H1 (cell line): Measurements from ENCODE around the gene RASGRP4.

Source experiments
- EZH2 ChIP-seq: fragments of 200-600 bp; sonication (generic); IDR thresholded peaks from 2 replicates; pipeline ENCODE4 v1.7.1; 2012; ENCODE audit warnings: low read depth, mild to moderate bottlenecking, moderate library complexity, low read length, inconsistent platforms; ENCODE audit not compliant: severe bottlenecking
- JUND ChIP-seq: IDR thresholded peaks from 2 replicates; pipeline ENCODE4 v1.6.1; 2011; ENCODE audit warnings: mild to moderate bottlenecking, improper control_type of control experiment, low read length
- TF ChIP-seq, protein P1 (sequence below), 3 experiments: IDR thresholded peaks; 1 replicate in 2 of 3; 2 replicates in 1 of 3; pipeline versions ENCODE4 v1.5.1 to v1.6.1; 2011; ENCODE audit warnings: low read length in 3 of 3, mild to moderate bottlenecking in 3 of 3, inconsistent platforms in 2 of 3, low read depth in 1 of 3, moderate library complexity in 1 of 3; ENCODE audit not compliant: insufficient read depth in 1 of 3; ENCODE audit errors: control extremely low read depth in 1 of 3

DNA sequence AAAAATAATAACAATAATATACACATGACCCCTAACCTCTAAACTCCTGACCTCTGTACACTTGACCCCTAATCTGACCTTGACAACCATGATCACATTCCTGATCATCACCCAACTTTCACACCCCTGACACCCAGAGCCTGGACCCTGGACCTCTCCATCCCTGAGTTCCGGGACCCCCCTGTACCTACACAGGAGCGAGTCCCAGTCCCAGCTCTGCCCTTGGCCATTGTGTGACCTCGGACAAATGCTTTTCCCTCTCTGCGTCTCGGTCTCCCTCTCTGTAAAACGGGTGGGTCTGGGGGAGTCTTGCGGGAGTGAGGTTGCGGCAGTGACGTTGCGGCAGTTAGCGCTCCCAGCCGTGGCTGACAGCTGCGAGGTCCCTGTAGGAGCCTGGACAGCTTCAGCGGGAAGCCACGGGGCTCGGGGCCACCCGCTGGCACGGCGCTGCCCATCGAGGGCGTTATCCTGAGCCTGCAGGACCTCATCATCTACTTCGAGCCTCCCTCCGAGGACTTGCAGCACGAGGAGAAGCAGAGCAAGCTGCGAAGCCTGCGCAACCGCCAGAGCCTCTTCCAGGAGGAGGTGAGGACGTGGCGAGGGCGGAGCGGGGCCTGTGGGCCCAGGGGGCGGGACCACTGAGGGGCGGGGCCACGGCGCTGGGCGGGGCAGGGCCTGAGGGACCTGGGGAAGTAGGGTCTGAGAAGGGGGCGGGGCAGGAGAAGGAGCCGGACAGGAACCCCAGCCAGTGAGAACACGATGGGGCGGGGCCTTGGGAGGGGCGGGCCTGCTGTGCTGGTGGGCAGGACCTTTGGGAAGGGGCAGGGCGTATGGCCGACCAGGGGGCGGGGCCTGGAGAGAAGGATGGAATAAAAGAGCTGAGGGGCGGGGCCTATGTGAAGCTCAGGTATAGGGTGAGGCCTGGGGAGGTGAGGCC lies 26.7 kb upstream of the RASGRP4 start:
- TF ChIP-seq EZH2 (no peak), JUND (no peak)
- TF ChIP-seq, protein P1, sequence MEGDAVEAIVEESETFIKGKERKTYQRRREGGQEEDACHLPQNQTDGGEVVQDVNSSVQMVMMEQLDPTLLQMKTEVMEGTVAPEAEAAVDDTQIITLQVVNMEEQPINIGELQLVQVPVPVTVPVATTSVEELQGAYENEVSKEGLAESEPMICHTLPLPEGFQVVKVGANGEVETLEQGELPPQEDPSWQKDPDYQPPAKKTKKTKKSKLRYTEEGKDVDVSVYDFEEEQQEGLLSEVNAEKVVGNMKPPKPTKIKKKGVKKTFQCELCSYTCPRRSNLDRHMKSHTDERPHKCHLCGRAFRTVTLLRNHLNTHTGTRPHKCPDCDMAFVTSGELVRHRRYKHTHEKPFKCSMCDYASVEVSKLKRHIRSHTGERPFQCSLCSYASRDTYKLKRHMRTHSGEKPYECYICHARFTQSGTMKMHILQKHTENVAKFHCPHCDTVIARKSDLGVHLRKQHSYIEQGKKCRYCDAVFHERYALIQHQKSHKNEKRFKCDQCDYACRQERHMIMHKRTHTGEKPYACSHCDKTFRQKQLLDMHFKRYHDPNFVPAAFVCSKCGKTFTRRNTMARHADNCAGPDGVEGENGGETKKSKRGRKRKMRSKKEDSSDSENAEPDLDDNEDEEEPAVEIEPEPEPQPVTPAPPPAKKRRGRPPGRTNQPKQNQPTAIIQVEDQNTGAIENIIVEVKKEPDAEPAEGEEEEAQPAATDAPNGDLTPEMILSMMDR (IDR thresholded peaks at IDR 0.05; ENCODE audit: control extremely low read depth in 1 of 3, insufficient read depth in 1 of 3, low read depth in 1 of 3, low read length in 3 of 3), result no peak
